Activated naive CD8-positive, alpha-beta T cell treated with anti-CD3 and anti-CD28 coated beads, Interleukin-2, amount 50 U/mL, for 24 hours (primary cell): ENCODE data around the gene C2CD2L.
"Not testable (repeated sequence)": the region's sequence is repeated elsewhere in the genome, so short reads cannot be mapped to it uniquely, and the experiment has no call there.

Experiments used
- ATAC-seq: fragments of 150-1000 bp; cut with Tn5 transposase; one replicate; pipeline ENCODE4 v1.10.0; 2021
- DNase-seq: peaks from one replicate; pipeline ENCODE4 v3.0.0; 2021
- H3K27ac Mint-ChIP-seq: one replicate; pipeline ENCODE4 v1.8.0; 2021; ENCODE audit warnings: mild to moderate bottlenecking, mixed read lengths
- H3K27me3 Mint-ChIP-seq: one replicate; pipeline ENCODE4 v1.8.0; 2021; ENCODE audit warnings: mixed read lengths
- H3K36me3 Mint-ChIP-seq: one replicate; pipeline ENCODE4 v1.8.0; 2021; ENCODE audit warnings: low read depth, mixed read lengths
- H3K4me1 Mint-ChIP-seq: one replicate; pipeline ENCODE4 v1.8.0; 2021; ENCODE audit warnings: mixed read lengths
- H3K4me3 Mint-ChIP-seq: one replicate; pipeline ENCODE4 v1.8.0; 2021; ENCODE audit warnings: mild to moderate bottlenecking, moderate library complexity, mixed read lengths
- H3K9me3 Mint-ChIP-seq: one replicate; pipeline ENCODE4 v1.8.0; 2021; ENCODE audit warnings: mixed read lengths

Gene C2CD2L

DNA sequence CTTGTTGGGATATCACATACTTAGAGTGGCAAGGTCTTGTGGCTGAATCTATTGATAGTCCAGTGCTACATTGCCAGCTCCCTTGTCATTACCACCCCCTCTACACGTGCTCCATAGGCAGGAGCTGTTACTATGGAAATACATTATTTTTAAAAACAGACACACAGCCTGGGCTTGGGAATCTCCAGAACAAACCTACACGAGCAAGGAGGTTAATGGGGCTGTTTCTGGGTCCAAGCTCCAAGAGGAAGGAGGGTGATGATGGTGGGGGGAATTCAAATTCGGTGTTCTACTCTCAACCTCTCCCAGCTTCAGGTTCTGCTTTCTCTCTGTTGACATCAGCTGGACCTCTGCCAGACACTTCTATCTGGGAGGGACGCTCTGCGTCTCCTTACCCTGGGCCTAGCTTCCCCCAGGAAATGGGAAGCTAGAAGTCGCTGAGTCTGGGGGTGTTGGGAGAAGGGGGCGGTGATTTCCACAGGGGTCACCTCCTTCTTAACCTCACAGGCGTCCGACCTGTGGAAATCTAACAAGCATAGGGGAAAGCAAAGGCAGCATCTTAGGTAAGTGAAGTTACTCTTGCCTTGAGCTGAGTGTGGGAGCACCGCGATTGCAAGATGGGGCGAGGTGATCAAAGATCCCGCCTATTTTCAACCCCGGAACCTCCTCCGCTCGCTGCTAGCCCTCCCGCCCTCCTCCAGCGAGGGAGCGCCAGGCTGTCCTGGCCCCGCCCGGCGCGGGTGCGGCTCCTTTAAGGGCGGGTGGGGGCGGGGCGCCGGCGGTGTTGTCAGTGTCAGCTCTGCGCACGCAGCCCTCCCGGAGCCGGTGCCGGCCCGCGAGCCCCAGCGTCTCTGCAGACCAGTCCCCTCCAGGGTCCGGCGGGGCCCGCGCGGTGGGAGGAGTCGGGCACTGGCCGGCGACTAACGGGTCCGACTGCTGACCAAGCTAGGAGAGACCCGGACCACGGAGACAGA is at the start of gene C2CD2L:
TSS of gene C2CD2L (plus strand) at position 781 of the 974 bp plus-strand sequence. CDS start 398 bp downstream, outside the sequence.
- DNase-seq (peak; percentile 89), ATAC-seq (peak; percentile 90)
- H3K4me3 Mint-ChIP-seq: peak within 1 kb of the TSS; percentile 92
- H3K27me3 Mint-ChIP-seq: no peaks in the 10 kb centered on the region
- peak within 1 kb of the TSS; percentile 89 for H3K27ac Mint-ChIP-seq
- H3K36me3 Mint-ChIP-seq: peaks cover 11% of the 10 kb centered on the region
- no peaks in the 10 kb centered on the region for H3K9me3 Mint-ChIP-seq
- H3K4me1 Mint-ChIP-seq: peaks cover 49% of the 10 kb centered on the region

DNA sequence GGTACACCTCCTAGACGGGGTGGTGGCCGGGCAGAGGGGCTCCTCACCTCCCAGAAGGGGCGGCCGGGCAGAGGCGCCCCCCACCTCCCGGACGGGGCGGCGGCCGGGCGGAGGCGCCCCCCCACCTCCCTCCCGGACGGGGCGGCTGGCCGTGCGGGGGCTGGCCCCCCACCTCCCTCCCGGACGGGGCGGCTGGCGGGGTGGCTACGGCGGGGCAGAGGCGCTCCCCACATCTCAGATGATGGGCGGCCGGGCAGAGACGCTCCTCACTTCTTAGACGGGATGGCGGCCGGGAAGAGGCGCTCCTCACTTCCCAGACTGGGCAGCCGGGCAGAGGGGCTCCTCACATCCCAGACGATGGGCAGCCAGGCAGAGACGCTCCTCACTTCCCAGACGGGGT is 48.0 kb upstream of the C2CD2L start:
- not testable (repeated sequence) for H3K27ac Mint-ChIP-seq

DNA sequence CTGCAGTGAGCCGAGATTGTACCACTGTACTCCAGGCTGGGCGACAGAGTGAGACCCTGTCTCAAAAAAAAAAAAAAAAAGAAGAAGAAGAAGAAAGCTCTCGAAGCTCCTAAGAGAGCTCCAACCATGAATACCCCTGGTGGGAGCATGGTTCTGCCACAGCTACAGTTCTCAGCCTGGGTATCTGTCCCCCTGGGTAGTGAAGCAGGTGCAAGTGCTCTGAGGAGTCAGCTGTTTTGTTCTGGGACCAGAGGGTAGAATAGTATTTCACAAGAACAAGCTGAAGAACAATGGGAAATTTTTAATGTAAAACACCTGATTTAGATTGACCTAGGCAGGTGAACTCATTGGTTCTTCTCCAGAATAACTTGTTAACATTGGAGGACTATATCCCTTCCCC is 45.9 kb upstream of the C2CD2L start:
- ATAC-seq: no peak
- H3K27ac Mint-ChIP-seq: no peak overlapping the region
- H3K9me3 Mint-ChIP-seq: no peaks in the 10 kb centered on the region
- DNase-seq: no peak
- H3K4me1 Mint-ChIP-seq: peaks cover 21% of the 10 kb centered on the region
- H3K36me3 Mint-ChIP-seq: peaks cover 12% of the 10 kb centered on the region
- no peak overlapping the region for H3K4me3 Mint-ChIP-seq
- H3K27me3 Mint-ChIP-seq: no peaks in the 10 kb centered on the region

More for the DNA sequence above, 48.0 kb upstream of the C2CD2L start:
- Mint-ChIP-seq H3K4me1 (peaks cover 28% of the 10 kb centered on the region), H3K36me3 (peaks cover 28% of the 10 kb centered on the region)
- not testable (repeated sequence) for H3K4me3 Mint-ChIP-seq, DNase-seq, H3K9me3 Mint-ChIP-seq, H3K27me3 Mint-ChIP-seq, ATAC-seq

DNA sequence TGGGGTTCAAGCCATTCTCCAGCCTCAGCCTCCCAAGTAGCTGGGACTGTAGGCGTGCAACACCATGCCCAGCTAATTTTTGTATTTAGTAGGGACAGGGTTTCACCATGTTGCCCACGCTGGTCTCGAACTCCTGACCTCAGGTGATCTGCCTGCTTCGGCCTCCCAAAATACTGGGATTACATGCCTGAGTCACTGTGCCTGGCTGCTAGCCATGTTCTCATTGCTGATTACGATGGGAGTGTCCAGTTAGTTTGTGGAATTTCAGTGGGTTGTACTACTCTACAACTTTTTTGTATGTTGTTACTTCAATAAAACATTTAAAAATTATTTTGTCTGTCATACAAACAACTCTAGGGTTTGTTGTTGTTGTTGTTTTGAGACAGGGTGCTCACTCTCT is 44.4 kb upstream of the C2CD2L start:
- no peak overlapping the region for H3K4me3 Mint-ChIP-seq
- ATAC-seq (no peak), DNase-seq (no peak)
- H3K27me3 Mint-ChIP-seq: no peaks in the 10 kb centered on the region
- H3K9me3 Mint-ChIP-seq: no peaks in the 10 kb centered on the region
- H3K36me3 Mint-ChIP-seq: peaks cover 8% of the 10 kb centered on the region
- H3K27ac Mint-ChIP-seq: no peak overlapping the region
- peaks cover 29% of the 10 kb centered on the region for H3K4me1 Mint-ChIP-seq

DNA sequence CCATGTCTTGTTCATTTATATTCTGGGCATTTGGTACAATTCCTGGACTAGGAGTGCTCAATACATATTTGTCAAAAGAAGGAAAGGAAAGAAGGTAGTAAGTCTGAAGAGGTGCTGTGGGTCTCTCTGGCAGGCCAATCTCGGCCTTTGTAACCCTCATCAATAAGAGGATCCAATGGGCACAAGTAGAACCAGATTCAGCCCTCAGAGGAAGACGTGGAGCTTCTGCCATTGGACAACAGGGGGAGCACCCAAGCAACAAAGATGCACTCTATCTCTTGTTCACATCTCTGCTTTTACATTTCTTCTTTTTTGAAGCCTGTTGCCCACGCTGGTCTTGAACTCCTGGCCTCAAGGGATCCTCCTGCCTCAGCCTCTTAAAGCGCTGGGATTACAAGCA is 41.8 kb upstream of the C2CD2L start:
- Mint-ChIP-seq H3K36me3 (peaks cover 11% of the 10 kb centered on the region), H3K27ac (peak overlapping the region; percentile 0), H3K4me3 (peak overlapping the region; percentile 45), H3K9me3 (no peaks in the 10 kb centered on the region), H3K27me3 (no peaks in the 10 kb centered on the region), H3K4me1 (peaks cover 27% of the 10 kb centered on the region)
- ATAC-seq (peak; percentile 17), DNase-seq (peak; percentile 30)

DNA sequence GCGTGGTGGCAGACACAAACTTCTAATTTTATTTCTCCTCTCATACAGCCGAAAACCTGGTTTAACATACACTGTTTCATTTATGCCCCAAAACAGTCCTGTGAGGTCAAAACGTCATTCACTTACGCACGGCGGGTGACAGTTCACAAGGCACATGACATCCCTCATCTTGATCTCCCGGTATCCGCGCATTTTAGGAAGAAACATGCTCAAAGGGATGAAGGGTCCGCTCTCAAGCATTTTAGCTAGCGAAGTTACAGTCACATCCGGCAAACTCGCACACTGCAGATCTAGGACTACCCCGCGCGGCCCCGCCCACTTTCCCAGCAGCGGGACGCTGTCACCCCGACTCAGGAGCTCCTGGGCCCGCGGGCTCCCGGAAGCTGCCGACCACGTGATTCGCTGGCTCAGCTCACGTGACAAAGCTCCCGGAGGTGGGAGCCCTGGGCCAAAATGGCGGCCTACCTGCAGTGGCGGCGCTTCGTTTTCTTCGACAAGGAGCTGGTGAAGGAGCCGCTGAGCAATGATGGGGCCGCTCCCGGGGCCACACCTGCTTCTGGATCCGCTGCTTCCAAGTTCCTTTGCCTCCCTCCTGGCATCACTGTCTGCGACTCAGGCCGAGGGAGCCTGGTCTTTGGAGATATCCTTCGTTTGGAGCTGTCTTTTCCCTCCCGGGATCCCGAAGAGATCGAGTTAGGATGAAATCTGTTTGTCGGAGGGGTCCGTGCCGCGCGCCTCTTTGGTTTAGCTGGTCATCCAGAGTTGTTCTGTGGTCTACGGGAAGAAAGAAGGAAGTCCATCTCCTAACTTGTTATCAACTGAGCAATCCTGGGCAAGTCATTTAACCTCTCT is 39.5 kb upstream of the C2CD2L start, which contains the start of gene VPS11:
TSS of gene VPS11 (plus strand) at position 448 of the 852 bp plus-strand sequence. CDS start at position 454, 6 bp downstream.
- Mint-ChIP-seq H3K27me3 (no peaks in the 10 kb centered on the region), H3K4me1 (peaks cover 27% of the 10 kb centered on the region), H3K9me3 (no peaks in the 10 kb centered on the region), H3K27ac (peak within 1 kb of the TSS; percentile 93), H3K36me3 (peaks cover 16% of the 10 kb centered on the region), H3K4me3 (peak within 1 kb of the TSS; percentile 87)
- ATAC-seq (peak; percentile 100), DNase-seq (peak; percentile 99)

DNA sequence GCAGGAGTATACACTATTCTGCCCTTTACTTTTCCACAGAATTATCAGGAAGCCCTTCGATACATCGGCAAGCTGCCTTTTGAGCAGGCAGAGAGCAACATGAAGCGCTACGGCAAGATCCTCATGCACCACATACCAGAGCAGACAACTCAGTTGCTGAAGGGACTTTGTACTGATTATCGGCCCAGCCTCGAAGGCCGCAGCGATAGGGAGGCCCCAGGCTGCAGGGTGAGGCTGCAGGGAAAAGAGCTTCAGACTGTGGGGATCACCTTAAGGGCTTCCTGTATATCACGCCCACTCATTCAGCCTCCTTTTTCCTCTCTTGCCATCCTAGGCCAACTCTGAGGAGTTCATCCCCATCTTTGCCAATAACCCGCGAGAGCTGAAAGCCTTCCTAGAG is 29.3 kb upstream of the C2CD2L start:
- DNase-seq (no peak), ATAC-seq (no peak)
- peaks cover 3% of the 10 kb centered on the region for H3K4me1 Mint-ChIP-seq
- H3K36me3 Mint-ChIP-seq: peaks cover 19% of the 10 kb centered on the region
- H3K9me3 Mint-ChIP-seq: no peaks in the 10 kb centered on the region
- no peak overlapping the region for H3K4me3 Mint-ChIP-seq
- H3K27ac Mint-ChIP-seq: no peak overlapping the region
- no peaks in the 10 kb centered on the region for H3K27me3 Mint-ChIP-seq

DNA sequence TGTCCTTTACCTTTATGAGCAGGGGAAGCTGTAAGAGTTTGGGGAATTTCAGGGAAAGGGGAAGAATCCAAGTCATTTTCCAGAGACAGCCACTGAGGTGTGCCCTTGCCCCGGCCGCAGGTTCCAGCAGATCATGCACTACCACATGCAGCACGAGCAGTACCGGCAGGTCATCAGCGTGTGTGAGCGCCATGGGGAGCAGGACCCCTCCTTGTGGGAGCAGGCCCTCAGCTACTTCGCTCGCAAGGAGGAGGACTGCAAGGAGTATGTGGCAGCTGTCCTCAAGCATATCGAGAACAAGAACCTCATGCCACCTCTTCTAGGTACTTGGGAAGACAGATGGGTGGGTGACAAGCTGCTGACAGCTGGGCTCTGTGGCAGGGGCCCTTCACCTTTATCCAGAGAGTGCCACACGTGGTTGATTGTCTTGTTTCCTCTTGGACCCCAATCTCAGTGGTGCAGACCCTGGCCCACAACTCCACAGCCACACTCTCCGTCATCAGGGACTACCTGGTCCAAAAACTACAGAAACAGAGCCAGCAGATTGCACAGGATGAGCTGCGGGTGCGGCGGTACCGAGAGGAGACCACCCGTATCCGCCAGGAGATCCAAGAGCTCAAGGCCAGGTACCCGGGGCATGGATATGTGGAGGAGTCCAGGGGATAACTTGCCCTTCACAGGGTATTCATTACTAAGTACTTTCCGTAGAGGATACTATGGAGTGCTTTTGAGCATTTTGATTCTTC is 28.3 kb upstream of the C2CD2L start:
- H3K9me3 Mint-ChIP-seq: no peaks in the 10 kb centered on the region
- no peak overlapping the region for H3K4me3 Mint-ChIP-seq
- DNase-seq (no peak), ATAC-seq (no peak)
- peaks cover 17% of the 10 kb centered on the region for H3K36me3 Mint-ChIP-seq
- H3K4me1 Mint-ChIP-seq: peaks cover 3% of the 10 kb centered on the region
- no peak overlapping the region for H3K27ac Mint-ChIP-seq
- no peaks in the 10 kb centered on the region for H3K27me3 Mint-ChIP-seq

DNA sequence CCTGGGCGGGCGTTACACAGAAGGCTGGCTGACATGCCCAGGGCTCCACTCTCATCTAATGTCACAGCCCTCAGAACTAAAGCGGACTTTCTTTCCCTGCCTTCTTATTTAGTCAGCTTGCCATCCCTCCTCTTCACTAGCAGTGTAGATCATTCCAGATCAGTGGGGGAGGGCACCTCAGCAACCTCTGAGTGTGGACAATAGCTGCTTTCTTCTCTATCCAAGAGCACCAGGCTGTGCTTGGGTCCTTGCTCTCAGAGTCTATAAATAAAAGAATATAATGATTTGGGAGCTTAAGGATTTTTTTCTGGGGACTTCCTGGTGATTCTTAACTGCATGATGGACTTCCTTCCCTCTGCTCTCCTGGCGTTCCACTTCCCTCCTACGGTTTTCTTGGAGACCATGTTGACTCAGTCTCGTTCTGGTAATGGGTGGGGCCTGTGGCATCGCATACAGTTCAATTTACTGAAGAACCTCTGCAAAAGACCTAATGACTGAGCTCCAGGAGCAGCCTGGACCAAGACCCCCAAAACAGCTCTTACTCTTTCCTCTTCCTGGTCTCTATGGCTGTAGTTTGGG is 25.4 kb upstream of the C2CD2L start:
- ATAC-seq: no peak
- Mint-ChIP-seq H3K36me3 (peaks cover 17% of the 10 kb centered on the region), H3K27me3 (no peaks in the 10 kb centered on the region), H3K4me1 (peaks cover 22% of the 10 kb centered on the region), H3K4me3 (no peak overlapping the region), H3K27ac (peak overlapping the region; percentile 7), H3K9me3 (no peaks in the 10 kb centered on the region)
- no peak for DNase-seq

DNA sequence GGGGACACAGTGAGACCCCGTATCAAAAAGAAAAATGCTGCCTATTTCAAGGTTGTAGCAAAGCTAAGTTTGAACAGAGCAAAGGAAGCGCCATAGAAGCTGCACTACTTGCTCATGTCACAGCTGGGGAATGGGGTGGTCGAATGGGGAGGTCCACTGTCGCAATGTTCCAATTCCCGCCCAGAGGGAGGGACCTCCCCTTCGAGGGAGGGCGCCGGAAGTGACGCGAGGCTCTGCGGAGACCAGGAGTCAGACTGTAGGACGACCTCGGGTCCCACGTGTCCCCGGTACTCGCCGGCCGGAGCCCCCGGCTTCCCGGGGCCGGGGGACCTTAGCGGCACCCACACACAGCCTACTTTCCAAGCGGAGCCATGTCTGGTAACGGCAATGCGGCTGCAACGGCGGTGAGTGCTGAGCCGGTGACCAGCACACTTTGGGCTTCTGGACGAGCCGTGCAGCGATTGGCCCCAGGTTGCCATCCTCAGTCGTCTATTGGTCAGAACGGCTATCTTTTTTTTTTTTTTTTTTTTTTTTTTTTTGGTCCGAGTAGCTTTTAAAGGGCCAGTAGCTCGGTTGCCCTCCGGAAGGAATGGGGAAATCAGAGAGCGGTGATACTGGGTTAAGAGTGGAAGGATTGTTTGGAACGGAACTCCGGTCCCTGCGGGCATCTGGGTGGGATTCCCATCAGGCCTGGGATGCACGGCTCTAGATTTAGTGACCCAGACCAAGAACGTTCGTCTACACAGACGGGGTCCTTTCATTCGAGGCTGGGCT is 22.3 kb upstream of the C2CD2L start, which contains the start of gene HMBS:
TSS of gene HMBS (plus strand) at position 219 of the 774 bp plus-strand sequence. CDS start at position 372, 153 bp downstream.
- ATAC-seq (peak; percentile 93), DNase-seq (peak; percentile 92)
- Mint-ChIP-seq H3K4me3 (peak within 1 kb of the TSS; percentile 97), H3K9me3 (no peaks in the 10 kb centered on the region), H3K27ac (peak within 1 kb of the TSS; percentile 96), H3K36me3 (peaks cover 13% of the 10 kb centered on the region), H3K4me1 (peaks cover 30% of the 10 kb centered on the region), H3K27me3 (no peaks in the 10 kb centered on the region)

DNA sequence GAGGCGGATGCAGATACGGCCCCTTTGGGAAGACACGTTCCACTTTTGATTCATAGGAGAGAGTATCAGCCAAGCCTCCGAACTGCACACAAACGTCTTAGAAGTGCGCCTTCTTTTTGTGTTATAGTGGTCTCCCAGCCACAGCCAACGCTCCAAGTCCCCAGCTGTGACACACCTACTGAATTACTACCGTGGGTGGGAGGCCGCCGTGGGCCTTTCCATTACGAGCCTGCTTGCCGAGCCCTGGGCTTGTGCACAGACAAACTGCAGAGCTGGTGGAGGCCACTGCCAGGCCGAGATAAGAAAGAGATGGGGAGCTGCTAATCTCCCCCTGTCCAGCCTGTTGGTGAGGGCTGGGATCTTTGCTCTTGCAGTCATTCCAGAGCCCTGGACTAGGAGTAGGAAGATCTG is 21.7 kb upstream of the C2CD2L start:
- Mint-ChIP-seq H3K36me3 (peaks cover 13% of the 10 kb centered on the region), H3K27ac (peak overlapping the region; percentile 96), H3K9me3 (no peaks in the 10 kb centered on the region), H3K27me3 (no peaks in the 10 kb centered on the region), H3K4me1 (peaks cover 30% of the 10 kb centered on the region), H3K4me3 (peak overlapping the region; percentile 97)
- DNase-seq (no peak), ATAC-seq (peak; percentile 25)

DNA sequence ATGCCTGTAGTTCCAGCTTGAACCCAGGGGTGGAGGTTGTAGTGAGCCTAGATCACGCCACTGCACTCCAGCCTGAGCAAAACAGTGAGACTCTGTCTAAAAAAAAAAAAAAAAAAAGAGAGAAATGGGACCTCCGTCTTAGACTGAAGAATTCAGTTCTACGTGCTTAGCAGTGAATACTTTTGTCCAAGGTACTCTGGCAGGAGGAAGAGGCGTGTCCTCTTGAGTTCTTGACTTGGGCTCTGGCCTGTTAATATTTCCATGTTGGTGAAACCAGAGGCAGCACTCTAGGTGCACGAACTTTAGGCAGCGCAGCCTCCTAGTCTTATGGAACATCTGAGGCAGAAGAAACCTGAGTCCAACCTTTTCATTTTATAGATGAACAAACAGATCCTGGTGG is 20.0 kb upstream of the C2CD2L start:
- Mint-ChIP-seq H3K4me1 (peaks cover 36% of the 10 kb centered on the region), H3K36me3 (peaks cover 4% of the 10 kb centered on the region), H3K27ac (no peak overlapping the region), H3K9me3 (no peaks in the 10 kb centered on the region), H3K4me3 (peak overlapping the region; percentile 34), H3K27me3 (no peaks in the 10 kb centered on the region)
- no peak for ATAC-seq
- no peak for DNase-seq

DNA sequence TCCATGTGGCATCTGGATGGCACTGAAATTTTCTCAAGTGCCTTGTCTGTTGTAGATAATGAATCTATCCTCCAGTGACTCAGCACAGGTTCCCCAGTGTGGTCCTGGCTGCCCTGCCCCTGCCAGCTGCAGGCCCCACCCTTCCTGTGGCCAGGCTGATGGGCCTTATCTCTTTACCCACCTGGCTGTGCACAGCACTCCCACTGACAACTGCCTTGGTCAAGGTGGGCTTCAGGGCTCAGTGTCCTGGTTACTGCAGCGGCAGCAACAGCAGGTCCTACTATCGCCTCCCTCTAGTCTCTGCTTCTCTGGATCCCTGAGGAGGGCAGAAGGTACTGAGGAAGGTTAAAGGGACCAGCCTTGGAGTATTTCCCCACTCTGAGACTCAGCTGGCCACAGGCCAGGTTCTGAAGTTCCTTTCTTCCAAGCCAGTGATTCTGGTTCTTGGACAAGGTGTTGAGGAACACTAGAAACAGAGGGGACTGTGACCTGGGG is 19.4 kb upstream of the C2CD2L start:
- Mint-ChIP-seq H3K4me3 (peak overlapping the region; percentile 30), H3K27me3 (no peaks in the 10 kb centered on the region), H3K4me1 (peaks cover 42% of the 10 kb centered on the region), H3K36me3 (peaks cover 11% of the 10 kb centered on the region), H3K9me3 (no peaks in the 10 kb centered on the region), H3K27ac (no peak overlapping the region)
- DNase-seq: no peak
- ATAC-seq: no peak
